HG03196 (cell line): ENCODE measurements around the gene ICAM3.

Source experiments
- ATAC-seq: cut with Tn5 transposase; IDR thresholded peaks from one replicate; pipeline ENCODE4 v1.9.1; 2021; ENCODE audit not compliant: unreplicated experiment

Gene ICAM3

GRCh38 chr19:10292206-10292788 lies 47.1 kb downstream of the ICAM3 start:
- ATAC-seq: no peak

- ATAC-seq: no peak
Observed at GRCh38 chr19:10291554-10292205, 47.7 kb downstream of the ICAM3 start.

- ATAC-seq: no peak
Observed at GRCh38 chr19:10290876-10291553, 48.4 kb downstream of the ICAM3 start.

- ATAC-seq: no peak
Observed at GRCh38 chr19:10290357-10290875, 49.0 kb downstream of the ICAM3 start.

- ATAC-seq: no peak
Observed at GRCh38 chr19:10289836-10290356, 49.5 kb downstream of the ICAM3 start, which contains the start of gene ICAM5. TSS of gene ICAM5 (plus strand) at chr19:10289952. CDS start at chr19:10290044, 92 bp downstream.

GRCh38 chr19:10289167-10289835 lies 50.1 kb downstream of the ICAM3 start:
- ATAC-seq: no peak

- ATAC-seq: no peak
Observed at GRCh38 chr19:10288662-10289166, 50.7 kb downstream of the ICAM3 start.

GRCh38 chr19:10286803-10287737 lies 52.4 kb downstream of the ICAM3 start, which contains the start of gene ICAM4:
TSS of gene ICAM4 (plus strand) at chr19:10286955. CDS start at chr19:10287013, 58 bp downstream.
- no peak for ATAC-seq

GRCh38 chr19:10285393-10285792 lies 54.0 kb downstream of the ICAM3 start:
- ATAC-seq: no peak

GRCh38 chr19:10284960-10285278 lies 54.5 kb downstream of the ICAM3 start:
- ATAC-seq: no peak

- no peak for ATAC-seq
Observed at GRCh38 chr19:10284065-10284959, 55.1 kb downstream of the ICAM3 start.
